Mammary epithelial cell (primary cell): ENCODE measurements around the gene KIRREL3.

Experiments
- EZH2 ChIP-seq: IDR thresholded peaks from 2 replicates; pipeline ENCODE4 v1.6.1; 2012; ENCODE audit warnings: low read length, inconsistent platforms, borderline replicate concordance
- TF ChIP-seq, protein P1 (sequence below), 2 donors: IDR thresholded peaks in 1 of 2; conservative IDR thresholded peaks in 1 of 2; 2 replicates each; pipeline ENCODE4 v1.5.1; 2011 to 2012; ENCODE audit warnings: inconsistent platforms in 2 of 2, low read length in 2 of 2, mild to moderate bottlenecking in 2 of 2, control low read depth in 1 of 2, low read depth in 1 of 2; ENCODE audit not compliant: insufficient read depth in 1 of 2; ENCODE audit errors: extremely low read depth in 1 of 2

DNA sequence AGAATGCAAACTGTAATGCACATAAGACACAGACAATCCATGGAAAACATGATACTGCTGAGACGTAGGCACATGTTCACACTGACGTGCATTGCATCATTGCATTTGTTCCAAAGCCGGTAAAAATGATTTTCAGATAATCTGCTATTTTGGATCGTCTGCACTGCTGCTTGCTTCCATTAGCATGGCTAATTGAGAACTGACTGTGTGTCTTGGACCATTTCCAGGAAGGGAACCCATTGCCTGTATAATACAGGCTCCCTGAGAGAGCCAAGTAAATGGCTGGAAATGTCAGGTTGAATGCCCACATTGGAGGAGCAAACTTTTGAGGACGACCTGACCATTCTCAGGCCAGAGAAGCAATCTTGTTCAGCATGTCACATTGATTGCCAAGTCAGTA is 340.2 kb downstream of the KIRREL3 start:
- no peak for TF ChIP-seq EZH2
- TF ChIP-seq, protein P1, sequence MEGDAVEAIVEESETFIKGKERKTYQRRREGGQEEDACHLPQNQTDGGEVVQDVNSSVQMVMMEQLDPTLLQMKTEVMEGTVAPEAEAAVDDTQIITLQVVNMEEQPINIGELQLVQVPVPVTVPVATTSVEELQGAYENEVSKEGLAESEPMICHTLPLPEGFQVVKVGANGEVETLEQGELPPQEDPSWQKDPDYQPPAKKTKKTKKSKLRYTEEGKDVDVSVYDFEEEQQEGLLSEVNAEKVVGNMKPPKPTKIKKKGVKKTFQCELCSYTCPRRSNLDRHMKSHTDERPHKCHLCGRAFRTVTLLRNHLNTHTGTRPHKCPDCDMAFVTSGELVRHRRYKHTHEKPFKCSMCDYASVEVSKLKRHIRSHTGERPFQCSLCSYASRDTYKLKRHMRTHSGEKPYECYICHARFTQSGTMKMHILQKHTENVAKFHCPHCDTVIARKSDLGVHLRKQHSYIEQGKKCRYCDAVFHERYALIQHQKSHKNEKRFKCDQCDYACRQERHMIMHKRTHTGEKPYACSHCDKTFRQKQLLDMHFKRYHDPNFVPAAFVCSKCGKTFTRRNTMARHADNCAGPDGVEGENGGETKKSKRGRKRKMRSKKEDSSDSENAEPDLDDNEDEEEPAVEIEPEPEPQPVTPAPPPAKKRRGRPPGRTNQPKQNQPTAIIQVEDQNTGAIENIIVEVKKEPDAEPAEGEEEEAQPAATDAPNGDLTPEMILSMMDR (conservative IDR thresholded peaks at IDR 0.05 in 1 of 2, IDR thresholded peaks at IDR 0.05 in 1 of 2; ENCODE audit: extremely low read depth in 1 of 2, insufficient read depth in 1 of 2, low read depth in 1 of 2, low read length in 2 of 2), result no peak
